Keratinocyte (primary cell): ENCODE results near the gene RAB23.

Experiments
- CTCF ChIP-seq, 3 experiments: IDR thresholded peaks in 1 of 3; conservative IDR thresholded peaks in 1 of 3; optimal IDR thresholded peaks in 1 of 3; 2 replicates in 2 of 3; 3 replicates in 1 of 3; pipeline versions ENCODE3 to v1.5.1; 2011; ENCODE audit warnings: low read length in 3 of 3, mild to moderate bottlenecking in 3 of 3, moderate library complexity in 2 of 3, control low read depth in 1 of 3, inconsistent platforms in 1 of 3; ENCODE audit not compliant: insufficient read depth in 2 of 3; ENCODE audit errors: extremely low read depth in 1 of 3
- EZH2 ChIP-seq: IDR thresholded peaks from one replicate; pipeline ENCODE4 v1.6.1; 2012; ENCODE audit warnings: inconsistent platforms, mild to moderate bottlenecking, low read length, moderate library complexity

- TF ChIP-seq CTCF (optimal IDR thresholded peaks at IDR 0.05 in 1 of 3, IDR thresholded peaks at IDR 0.05 in 1 of 3, conservative IDR thresholded peaks at IDR 0.05 in 1 of 3; ENCODE audit: extremely low read depth in 1 of 3, insufficient read depth in 2 of 3, low read length in 3 of 3) (no peak), EZH2 (no peak)
Measured at GRCh38 chr6:57165080-57165479, 57.0 kb downstream of the RAB23 start.
